Adrenal gland (tissue), 12 donors: ENCODE data around the gene MCF2L. TPM values are rescaled to one million over a fixed set of nuclear protein-coding genes. Genes with fewer than 3 reads are reported as not detected.

Source experiments
- DNase-seq, 7 donors: peaks; one replicate each; pipeline ENCODE4 v3.0.0-alpha.2; 2019 to 2020
- H3K27ac ChIP-seq, 5 donors: fragments of 200-600 bp; sonication (generic) in 4 of 5; 1 replicate in 3 of 5; 2 replicates in 2 of 5; pipeline versions ENCODE4 v1.5.1 to v1.8.0; 2016 to 2020; ENCODE audit warnings: mild to moderate bottlenecking in 1 of 5
- H3K27me3 ChIP-seq: fragments of 200-600 bp; 2 replicates; pipeline ENCODE4 v1.8.0; 2021
- H3K36me3 ChIP-seq, 2 donors: fragments of 200-600 bp; replicated peaks in 1 of 2; 1 replicate in 1 of 2; 2 replicates in 1 of 2; pipeline versions ENCODE4 v1.5.1 to v1.8.0; 2018 to 2022
- H3K4me1 ChIP-seq, 2 donors: fragments of 200-600 bp; replicated peaks in 1 of 2; 1 replicate in 1 of 2; 2 replicates in 1 of 2; pipeline versions ENCODE4 v1.5.1 to v1.8.0; 2018 to 2021
- H3K4me3 ChIP-seq, 4 donors: fragments of 200-600 bp; sonication (generic) in 3 of 4; one replicate each; pipeline ENCODE4 v1.5.1; 2016 to 2018
- H3K9me3 ChIP-seq, 3 donors: fragments of 200-600 bp; sonication (generic) in 1 of 3; replicated peaks in 1 of 3; 1 replicate in 2 of 3; 2 replicates in 1 of 3; pipeline versions ENCODE4 v1.5.1 to v1.8.0; 2016 to 2021
- POLR2A ChIP-seq, 2 donors: fragments of 450-650 bp; IDR thresholded peaks; one replicate each; pipeline ENCODE4 v1.6.1; 2017; ENCODE audit warnings: antibody characterized with exemption in 2 of 2, mild to moderate bottlenecking in 2 of 2, moderate library complexity in 1 of 2
- WGBS, 4 donors: extraction: QIAGEN DNeasy Blood & Tissue Kit in 2 of 4; methylation state at CpG; one replicate each; pipeline versions ENCODE4 v1.1.5 to v1.1.7; 2013 to 2017; 5-methylcytosine and 5-hydroxymethylcytosine counted together
- intact Hi-C, 2 donors: fragments of 100-400 bp; cut with DNase I; formaldehyde crosslinking; loops; one replicate each; pipeline versions ENCODE4 v1.14.1 to v1.15.0; 2022 to 2023
- polyA plus RNA-seq, 3 donors: library from polyadenylated mRNA; stranded (reverse); fragments of 200-250 nt in 2 of 3; fragments of 350-450 nt in 1 of 3; fragmentation: Illumina TruSeq in 1 of 3; extraction: RNeasy Lipid Tissue Mini Kit (QIAGEN cat#74804) in 1 of 3; gene quantifications; one replicate each; pipeline ENCODE4 v1.2.3, GENCODE V29; 2013 to 2014
- total RNA-seq, 9 donors: library from RNA; depleted of rRNA in 4 of 9; stranded (reverse); fragments of >200 nt in 4 of 9; fragments of 120-200 nt in 1 of 9; fragmentation: NEBNext Ultra II Directional in 1 of 9; extraction: Animal tissue kit (Norgen Biotek cat#: 25700) in 1 of 9; gene quantifications; one replicate each; pipeline versions ENCODE4 v1.1.0 to v1.2.4, GENCODE V29; 2013 to 2023
- TF ChIP-seq, protein P1 (sequence below), 6 experiments: fragments of 450-650 bp in 4 of 6; fragments of 200-600 bp in 2 of 6; sonication (generic) in 1 of 6; IDR thresholded peaks; 1 replicate in 5 of 6; 2 replicates in 1 of 6; pipeline versions ENCODE4 v1.5.1 to v1.8.0; 2016 to 2021; ENCODE audit warnings: antibody characterized with exemption in 6 of 6, mild to moderate bottlenecking in 2 of 6, moderate library complexity in 1 of 6
- donor health status: healthy with polysubstance abuse.
- donor health status: Bipolar disorder and iron deficiency.
- donor health status: DM: yes; HTN: yes; CAD: no.
- donor health status: DM: no; HTN: no; CAD: no.
- donor health status: DM: no; HTN: no; CAD: no.
- donor health status: DM: yes; HTN: yes; CAD: no.

The MCF2L gene
- total and polyA plus RNA-seq, 12 donors: 7.6 to 49.0 (median 15.3) TPM

DNA sequence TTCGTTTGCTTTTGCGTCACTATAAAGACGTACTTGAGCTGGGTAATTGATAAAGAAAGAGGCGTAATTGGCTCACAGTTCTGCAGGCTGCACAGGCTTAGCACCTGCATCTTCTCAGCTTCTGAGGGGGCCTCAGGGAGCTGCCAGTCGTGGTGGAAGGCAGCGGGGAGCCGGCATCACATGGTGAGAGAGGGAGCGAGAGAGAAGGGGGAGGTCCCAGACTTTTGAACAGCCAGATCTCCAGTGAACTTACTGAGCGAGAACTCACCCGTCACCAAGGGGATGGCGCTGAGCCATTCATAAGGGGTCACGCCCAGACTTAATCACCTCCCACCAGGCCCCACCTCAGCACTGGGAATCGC lies 77.8 kb downstream of the MCF2L start:
- Histone ChIP-seq H3K4me3 (no peak overlapping the region), H3K9me3 (no peaks in the 10 kb centered on the region), H3K27me3 (peaks cover 9% of the 10 kb centered on the region), H3K4me1 (no peaks in the 10 kb centered on the region), H3K36me3 (no peaks in the 10 kb centered on the region), H3K27ac (no peak overlapping the region)
- 81 to 86% (median 84%) methylated on average over 13 of the region's 13 CpGs for WGBS, 4 donors
- no peak for DNase-seq
- intact Hi-C loops: no loop called here
- no peak for TF ChIP-seq POLR2A (IDR thresholded peaks at IDR 0.05)
- TF ChIP-seq, protein P1, sequence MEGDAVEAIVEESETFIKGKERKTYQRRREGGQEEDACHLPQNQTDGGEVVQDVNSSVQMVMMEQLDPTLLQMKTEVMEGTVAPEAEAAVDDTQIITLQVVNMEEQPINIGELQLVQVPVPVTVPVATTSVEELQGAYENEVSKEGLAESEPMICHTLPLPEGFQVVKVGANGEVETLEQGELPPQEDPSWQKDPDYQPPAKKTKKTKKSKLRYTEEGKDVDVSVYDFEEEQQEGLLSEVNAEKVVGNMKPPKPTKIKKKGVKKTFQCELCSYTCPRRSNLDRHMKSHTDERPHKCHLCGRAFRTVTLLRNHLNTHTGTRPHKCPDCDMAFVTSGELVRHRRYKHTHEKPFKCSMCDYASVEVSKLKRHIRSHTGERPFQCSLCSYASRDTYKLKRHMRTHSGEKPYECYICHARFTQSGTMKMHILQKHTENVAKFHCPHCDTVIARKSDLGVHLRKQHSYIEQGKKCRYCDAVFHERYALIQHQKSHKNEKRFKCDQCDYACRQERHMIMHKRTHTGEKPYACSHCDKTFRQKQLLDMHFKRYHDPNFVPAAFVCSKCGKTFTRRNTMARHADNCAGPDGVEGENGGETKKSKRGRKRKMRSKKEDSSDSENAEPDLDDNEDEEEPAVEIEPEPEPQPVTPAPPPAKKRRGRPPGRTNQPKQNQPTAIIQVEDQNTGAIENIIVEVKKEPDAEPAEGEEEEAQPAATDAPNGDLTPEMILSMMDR (IDR thresholded peaks at IDR 0.05): no peak

DNA sequence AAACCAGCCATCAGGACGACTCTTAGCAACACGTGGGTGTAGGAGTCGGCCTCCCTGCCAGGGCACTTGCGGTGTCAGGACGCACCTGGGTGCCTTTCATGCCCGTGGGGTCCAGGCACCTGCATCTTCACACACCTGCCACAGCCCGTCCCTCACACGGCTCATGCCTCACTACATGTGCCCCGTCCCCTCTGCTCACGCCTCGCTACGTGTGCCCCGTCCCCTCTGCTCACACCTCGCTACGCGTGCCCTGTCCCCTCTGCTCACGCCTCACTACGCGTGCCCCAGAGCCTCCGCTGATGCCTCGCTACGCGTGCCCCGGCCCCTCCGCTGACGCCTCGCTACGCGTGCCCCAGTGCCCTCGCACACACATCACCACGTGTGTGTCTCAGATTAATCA lies 78.6 kb downstream of the MCF2L start:
- no peaks in the 10 kb centered on the region for H3K4me1 ChIP-seq
- intact Hi-C loops: no loop called here
- H3K27me3 ChIP-seq: peaks cover 9% of the 10 kb centered on the region
- H3K9me3 ChIP-seq: no peaks in the 10 kb centered on the region
- no peaks in the 10 kb centered on the region for H3K36me3 ChIP-seq
- DNase-seq: no peak
- H3K4me3 ChIP-seq: no peak overlapping the region
- 89 to 95% (median 90%) methylated on average over 31 of the region's 31 CpGs for WGBS, 4 donors
- H3K27ac ChIP-seq: no peak overlapping the region
- TF ChIP-seq, protein P1 (IDR thresholded peaks at IDR 0.05): no peak
- TF ChIP-seq POLR2A (IDR thresholded peaks at IDR 0.05): no peak

DNA sequence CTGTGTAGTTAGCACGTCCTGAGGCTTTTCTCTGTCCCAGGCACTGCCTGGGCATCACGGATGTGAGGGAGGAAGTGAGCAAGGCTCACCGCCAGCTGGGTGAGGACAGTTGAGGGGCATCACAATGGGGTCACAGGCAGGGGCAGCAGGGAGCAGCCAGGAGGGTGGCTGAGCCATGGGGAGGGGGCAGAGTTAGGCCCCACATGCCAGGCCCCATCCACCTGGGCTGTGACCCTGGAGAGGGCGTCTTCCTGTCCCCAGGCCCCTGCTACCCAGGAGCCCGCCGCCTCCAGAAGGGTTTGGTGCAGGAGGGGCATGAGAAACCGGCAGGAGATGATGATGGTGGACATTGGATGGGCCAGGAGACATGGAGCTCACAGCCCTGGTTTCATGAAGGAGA lies 79.8 kb downstream of the MCF2L start:
- no peak overlapping the region for H3K4me3 ChIP-seq
- intact Hi-C loops: no loop called here
- H3K4me1 ChIP-seq: no peaks in the 10 kb centered on the region
- H3K27ac ChIP-seq: no peak overlapping the region
- WGBS, 4 donors: 55 to 76% (median 66%) methylated on average over 4 to 7 of the region's 7 CpGs
- H3K9me3 ChIP-seq: no peaks in the 10 kb centered on the region
- H3K36me3 ChIP-seq: no peaks in the 10 kb centered on the region
- DNase-seq: peak in 1 of 7 donors; percentile 2
- TF ChIP-seq, protein P1 (IDR thresholded peaks at IDR 0.05): no peak
- no peak for TF ChIP-seq POLR2A (IDR thresholded peaks at IDR 0.05)
- peaks cover 9% of the 10 kb centered on the region for H3K27me3 ChIP-seq

DNA sequence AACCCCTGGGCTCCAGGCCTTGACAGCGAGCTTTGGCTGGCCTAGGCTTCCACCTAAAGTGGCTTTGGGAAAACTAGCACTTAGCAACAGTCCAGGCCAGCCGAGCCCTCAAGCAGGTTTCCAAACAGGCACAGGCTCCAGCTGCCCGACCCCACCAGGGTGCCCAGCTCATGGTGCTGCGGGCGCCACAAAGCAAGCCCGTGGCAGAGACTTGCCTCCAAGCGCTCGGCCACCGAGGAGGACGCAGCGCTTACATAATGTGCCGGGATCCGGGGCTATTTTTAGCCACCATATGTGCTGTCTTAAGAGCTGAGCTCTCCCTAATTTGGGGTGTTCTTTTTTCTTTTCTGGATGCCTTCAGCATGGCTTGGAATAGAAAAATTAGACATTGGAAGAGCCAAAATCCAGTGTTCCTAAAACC lies 80.5 kb downstream of the MCF2L start:
- WGBS, 4 donors: 76 to 82% (median 80%) methylated on average over 8 to 13 of the region's 13 CpGs
- TF ChIP-seq, protein P1 (IDR thresholded peaks at IDR 0.05): no peak
- no peak for TF ChIP-seq POLR2A (IDR thresholded peaks at IDR 0.05)
- intact Hi-C loops: no loop called here

More for the DNA sequence above, 80.5 kb downstream of the MCF2L start:
- H3K27ac ChIP-seq: no peak overlapping the region
- H3K4me3 ChIP-seq: no peak overlapping the region
- H3K36me3 ChIP-seq: no peaks in the 10 kb centered on the region
- H3K4me1 ChIP-seq: no peaks in the 10 kb centered on the region
- H3K9me3 ChIP-seq: no peaks in the 10 kb centered on the region
- peak in 1 of 7 donors; percentile 68 for DNase-seq
- H3K27me3 ChIP-seq: peaks cover 9% of the 10 kb centered on the region
